ENCODE results near the gene ADGRL1.

GRCh38 chr19:14135355-14135754, 70.6 kb downstream of the ADGRL1 start:
- TF ChIP-seq EZH2phosphoT487 (IDR thresholded peaks at IDR 0.05; ENCODE audit: borderline replicate concordance) (no peak), REST (IDR thresholded peaks at IDR 0.05; ENCODE audit: low read depth) (no peak), CTCF (IDR thresholded peaks at IDR 0.05 in 2 of 3, conservative IDR thresholded peaks at IDR 0.05 in 1 of 3; ENCODE audit: borderline replicate concordance in 1 of 3, insufficient read depth in 1 of 3, low read depth in 2 of 3, low read length in 2 of 3) (no peak), RAD21 (IDR thresholded peaks at IDR 0.05; ENCODE audit: low read depth) (no peak), ZBTB33 (IDR thresholded peaks at IDR 0.05; ENCODE audit: extremely low read depth, insufficient replicate concordance, low read length) (no peak), POLR2AphosphoS5 (IDR thresholded peaks at IDR 0.05; ENCODE audit: low read depth, low read length) (no peak), POLR2A (IDR thresholded peaks at IDR 0.05; ENCODE audit: borderline replicate concordance, extremely low read depth, insufficient read depth, insufficient read length) (no peak), SRF (IDR thresholded peaks at IDR 0.05; ENCODE audit: low read depth) (no peak), ATF3 (IDR thresholded peaks at IDR 0.05) (no peak), SP1 (IDR thresholded peaks at IDR 0.05; ENCODE audit: low read depth) (no peak), CBX3 (IDR thresholded peaks at IDR 0.05; ENCODE audit: low read depth) (no peak), EZH2 (IDR thresholded peaks at IDR 0.05) (no peak), MAX (IDR thresholded peaks at IDR 0.05) (no peak), SIN3A (IDR thresholded peaks at IDR 0.05; ENCODE audit: low read depth) (no peak)
